ENCODE results near the gene NTHL1. TPM values are rescaled to one million over a fixed set of nuclear protein-coding genes. Genes with fewer than 3 reads are reported as not detected.

The NTHL1 gene
- total RNA-seq, 1 donor from 2014 or later, result 44.0 TPM

DNA sequence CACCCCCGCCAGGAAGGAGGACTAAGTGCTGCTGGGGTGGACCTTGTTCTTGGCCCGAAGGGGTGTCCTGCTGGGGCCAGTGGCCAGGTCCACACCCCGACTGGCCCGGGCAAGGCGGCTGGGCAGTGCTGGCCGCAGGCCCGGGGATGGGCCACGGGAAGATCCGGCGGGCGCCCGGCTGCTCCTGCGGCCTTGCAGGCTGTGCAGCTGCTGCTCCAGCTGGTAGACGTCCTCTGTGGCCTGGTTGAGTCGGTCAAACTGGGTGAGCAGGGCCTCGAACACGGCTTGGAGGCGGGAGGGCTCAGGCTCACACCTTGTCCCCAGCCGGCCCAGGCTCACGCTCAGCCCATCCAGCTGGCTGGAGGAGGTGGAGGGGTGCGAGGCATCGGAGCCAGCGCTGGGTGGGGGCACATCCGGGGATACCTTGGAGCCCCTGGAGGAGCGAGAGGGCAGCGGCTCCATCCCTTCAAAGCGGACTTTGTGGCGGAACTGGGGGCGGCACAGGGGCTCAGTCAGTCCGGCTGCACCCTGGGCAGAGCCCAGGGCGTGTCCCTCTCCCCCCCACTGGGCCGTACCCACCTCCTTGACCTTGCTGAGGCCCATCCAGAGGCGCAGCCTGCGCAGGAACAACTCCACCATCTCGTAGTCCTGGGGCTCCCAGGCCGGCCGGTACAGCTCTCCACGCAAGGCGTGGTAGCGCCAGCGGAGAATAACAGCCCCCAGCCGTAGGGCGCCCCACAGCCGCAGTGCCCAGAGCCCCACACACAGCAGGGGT, 42.3 kb upstream of the NTHL1 start:
- FAIRE-seq, result no peak
- DNase-seq (ENCODE audit: low read depth), result no peak
- TF ChIP-seq, protein P1, sequence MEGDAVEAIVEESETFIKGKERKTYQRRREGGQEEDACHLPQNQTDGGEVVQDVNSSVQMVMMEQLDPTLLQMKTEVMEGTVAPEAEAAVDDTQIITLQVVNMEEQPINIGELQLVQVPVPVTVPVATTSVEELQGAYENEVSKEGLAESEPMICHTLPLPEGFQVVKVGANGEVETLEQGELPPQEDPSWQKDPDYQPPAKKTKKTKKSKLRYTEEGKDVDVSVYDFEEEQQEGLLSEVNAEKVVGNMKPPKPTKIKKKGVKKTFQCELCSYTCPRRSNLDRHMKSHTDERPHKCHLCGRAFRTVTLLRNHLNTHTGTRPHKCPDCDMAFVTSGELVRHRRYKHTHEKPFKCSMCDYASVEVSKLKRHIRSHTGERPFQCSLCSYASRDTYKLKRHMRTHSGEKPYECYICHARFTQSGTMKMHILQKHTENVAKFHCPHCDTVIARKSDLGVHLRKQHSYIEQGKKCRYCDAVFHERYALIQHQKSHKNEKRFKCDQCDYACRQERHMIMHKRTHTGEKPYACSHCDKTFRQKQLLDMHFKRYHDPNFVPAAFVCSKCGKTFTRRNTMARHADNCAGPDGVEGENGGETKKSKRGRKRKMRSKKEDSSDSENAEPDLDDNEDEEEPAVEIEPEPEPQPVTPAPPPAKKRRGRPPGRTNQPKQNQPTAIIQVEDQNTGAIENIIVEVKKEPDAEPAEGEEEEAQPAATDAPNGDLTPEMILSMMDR (IDR thresholded peaks at IDR 0.05; ENCODE audit: insufficient read depth, low read length, severe bottlenecking), result no peak
- no peak overlapping the region for H3K4me3 ChIP-seq (ENCODE audit: low read depth, low read length)
- no peaks in the 10 kb centered on the region for H3K27me3 ChIP-seq (ENCODE audit: control insufficient read depth, insufficient read depth, low read length)
- peaks cover 43% of the 10 kb centered on the region for H3K36me3 ChIP-seq (ENCODE audit: control insufficient read depth, insufficient read depth, low read length)

DNA sequence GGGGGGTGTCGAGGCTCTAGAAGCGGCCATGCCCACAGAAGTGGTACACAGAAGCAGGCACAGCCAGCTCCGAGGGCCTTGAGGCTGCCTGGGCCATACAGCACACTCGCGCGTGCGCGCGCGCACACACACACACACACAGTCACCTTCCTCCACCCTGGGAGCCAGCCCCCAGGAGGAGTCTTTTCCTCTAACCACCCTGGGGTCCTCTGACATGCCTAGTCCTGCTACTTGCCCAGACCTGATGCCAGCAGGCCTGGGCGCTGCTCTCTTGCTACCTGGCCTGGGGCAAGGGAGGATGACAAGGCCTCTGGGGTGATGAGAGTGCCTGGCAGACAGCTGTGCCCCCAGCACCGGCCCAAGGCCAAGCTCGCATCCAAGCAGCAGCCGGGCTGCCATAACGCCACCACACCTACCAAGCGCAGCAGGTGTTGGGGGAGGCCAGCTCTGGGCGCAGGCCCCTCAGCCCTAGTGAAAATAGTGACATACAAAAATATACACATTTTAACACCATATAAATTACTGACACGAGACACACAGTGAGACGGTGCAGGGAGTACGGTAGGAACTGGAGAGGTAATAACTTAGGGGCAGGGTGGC, 41.2 kb upstream of the NTHL1 start:
- DNase-seq (ENCODE audit: low read depth), result peak; percentile 71
- Histone ChIP-seq H3K36me3 (ENCODE audit: control insufficient read depth, insufficient read depth, low read length) (peaks cover 45% of the 10 kb centered on the region), H3K4me3 (ENCODE audit: low read depth, low read length) (no peak overlapping the region), H3K27me3 (ENCODE audit: control insufficient read depth, insufficient read depth, low read length) (no peaks in the 10 kb centered on the region)
- TF ChIP-seq, protein P1 (IDR thresholded peaks at IDR 0.05; ENCODE audit: insufficient read depth, low read length, severe bottlenecking), result no peak
- no peak for FAIRE-seq

DNA sequence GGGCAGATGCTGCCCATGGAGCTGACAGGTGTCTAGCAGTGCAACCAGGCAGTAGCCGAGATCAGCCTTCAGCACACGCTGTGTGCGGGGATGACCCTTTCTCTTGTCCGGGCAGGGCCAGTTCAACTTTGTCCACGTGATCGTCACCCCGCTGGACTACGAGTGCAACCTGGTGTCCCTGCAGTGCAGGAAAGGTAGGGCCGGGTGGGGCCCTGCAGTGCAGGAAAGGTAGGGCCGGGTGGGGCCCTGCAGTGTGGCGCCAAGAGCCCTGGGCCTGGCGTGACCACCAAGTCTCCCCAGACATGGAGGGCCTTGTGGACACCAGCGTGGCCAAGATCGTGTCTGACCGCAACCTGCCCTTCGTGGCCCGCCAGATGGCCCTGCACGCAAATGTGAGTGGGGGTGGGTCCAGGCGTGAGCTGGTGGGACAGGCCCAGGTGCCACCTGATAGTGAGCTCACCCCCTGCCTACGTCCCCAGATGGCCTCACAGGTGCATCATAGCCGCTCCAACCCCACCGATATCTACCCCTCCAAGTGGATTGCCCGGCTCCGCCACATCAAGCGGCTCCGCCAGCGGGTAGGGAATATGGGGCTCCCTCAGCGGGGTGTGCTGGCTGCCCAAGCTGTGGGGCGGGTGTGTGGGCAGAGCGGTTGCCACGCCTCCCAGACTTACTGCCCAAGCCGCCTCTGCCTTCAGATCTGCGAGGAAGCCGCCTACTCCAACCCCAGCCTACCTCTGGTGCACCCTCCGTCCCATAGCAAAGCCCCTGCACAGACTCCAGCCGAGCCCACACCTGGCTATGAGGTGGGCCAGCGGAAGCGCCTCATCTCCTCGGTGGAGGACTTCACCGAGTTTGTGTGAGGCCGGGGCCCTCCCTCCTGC, 40.4 kb upstream of the NTHL1 start:
- no peaks in the 10 kb centered on the region for H3K27me3 ChIP-seq (ENCODE audit: control insufficient read depth, insufficient read depth, low read length)
- TF ChIP-seq, protein P1 (IDR thresholded peaks at IDR 0.05; ENCODE audit: insufficient read depth, low read length, severe bottlenecking), result no peak
- H3K36me3 ChIP-seq (ENCODE audit: control insufficient read depth, insufficient read depth, low read length), result peaks cover 45% of the 10 kb centered on the region
- no peak for DNase-seq (ENCODE audit: low read depth)
- FAIRE-seq, result peak; percentile 58
- H3K4me3 ChIP-seq (ENCODE audit: low read depth, low read length), result no peak overlapping the region

DNA sequence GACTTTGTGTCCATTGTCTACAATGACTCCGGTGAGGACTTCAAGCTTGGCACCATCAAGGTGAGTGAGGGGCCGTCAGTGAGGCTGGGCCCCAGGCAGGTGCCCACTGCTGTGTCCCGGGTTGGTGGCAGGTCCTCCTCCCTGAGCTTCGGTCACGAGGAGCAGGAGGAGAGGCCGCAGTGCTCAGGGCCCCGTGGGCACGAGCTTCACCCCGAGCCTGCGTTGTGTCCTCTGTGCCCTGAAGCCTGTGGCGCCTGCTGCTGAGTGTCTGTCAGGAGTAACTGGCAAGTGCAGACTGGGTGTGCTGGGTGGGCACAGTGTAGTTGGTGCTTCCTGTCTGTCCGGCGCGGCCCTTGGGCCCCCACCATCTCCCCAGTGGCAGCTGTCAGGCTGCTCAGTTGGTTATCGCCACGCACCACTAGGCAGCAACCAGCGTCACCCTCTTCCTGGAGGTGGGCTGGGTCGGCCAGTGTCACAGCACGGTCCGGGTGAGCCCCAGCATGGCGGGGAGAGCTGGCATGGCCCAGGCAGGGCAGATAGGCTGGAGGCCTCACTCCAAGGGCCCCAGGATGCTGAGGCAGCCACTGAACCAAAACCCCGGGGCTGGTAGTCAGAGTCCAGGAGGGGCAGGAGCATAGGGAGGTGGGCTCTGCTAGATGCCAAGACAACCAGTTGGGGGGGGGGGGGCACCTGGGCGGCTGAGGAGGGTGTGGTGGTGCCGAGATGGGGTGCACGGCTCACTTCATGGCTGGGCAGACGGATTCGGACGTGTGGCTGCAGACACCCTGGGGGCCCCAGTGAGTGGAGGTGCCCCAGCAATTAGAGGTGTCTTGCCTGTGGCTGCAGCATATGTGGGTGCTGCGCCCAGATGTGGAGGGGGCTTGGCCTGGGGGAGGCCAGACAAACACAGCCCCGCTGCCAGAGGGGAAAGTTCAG, 39.4 kb upstream of the NTHL1 start:
- DNase-seq (ENCODE audit: low read depth), result no peak
- FAIRE-seq, result no peak
- Histone ChIP-seq H3K36me3 (ENCODE audit: control insufficient read depth, insufficient read depth, low read length) (peaks cover 44% of the 10 kb centered on the region), H3K27me3 (ENCODE audit: control insufficient read depth, insufficient read depth, low read length) (no peaks in the 10 kb centered on the region), H3K4me3 (ENCODE audit: low read depth, low read length) (no peak overlapping the region)
- TF ChIP-seq, protein P1 (IDR thresholded peaks at IDR 0.05; ENCODE audit: insufficient read depth, low read length, severe bottlenecking), result no peak

DNA sequence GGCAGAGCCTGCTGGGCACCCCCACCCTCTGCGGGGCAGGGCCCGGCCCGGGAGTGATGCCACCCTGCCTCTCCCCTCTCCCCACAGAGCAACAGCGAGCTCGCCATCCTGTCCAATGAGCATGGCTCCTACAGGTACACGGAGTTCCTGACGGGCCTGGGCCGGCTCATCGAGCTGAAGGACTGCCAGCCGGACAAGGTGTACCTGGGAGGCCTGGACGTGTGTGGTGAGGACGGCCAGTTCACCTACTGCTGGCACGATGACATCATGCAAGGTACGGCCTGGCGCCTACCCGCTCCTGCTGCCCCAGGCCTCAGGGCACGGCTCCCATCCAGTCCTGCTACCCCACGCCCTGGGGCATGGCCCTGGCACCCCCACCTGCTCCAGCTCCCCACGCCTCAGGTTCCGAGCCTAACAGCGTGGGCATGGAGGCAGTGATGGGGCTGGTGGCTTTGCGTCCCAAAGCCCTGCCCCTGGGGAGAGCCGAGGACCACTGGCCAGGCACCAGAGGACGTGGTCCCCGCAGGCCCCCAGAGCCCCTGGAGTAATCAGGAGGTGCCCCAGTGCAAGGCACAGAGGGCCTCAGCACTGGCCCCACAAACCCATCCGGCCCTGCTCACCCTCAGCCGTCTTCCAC, 38.6 kb upstream of the NTHL1 start:
- FAIRE-seq (no peak), DNase-seq (ENCODE audit: low read depth) (no peak)
- Histone ChIP-seq H3K27me3 (ENCODE audit: control insufficient read depth, insufficient read depth, low read length) (no peaks in the 10 kb centered on the region), H3K36me3 (ENCODE audit: control insufficient read depth, insufficient read depth, low read length) (peaks cover 43% of the 10 kb centered on the region), H3K4me3 (ENCODE audit: low read depth, low read length) (no peak overlapping the region)
- TF ChIP-seq, protein P1 (IDR thresholded peaks at IDR 0.05; ENCODE audit: insufficient read depth, low read length, severe bottlenecking), result no peak
